ENCODE data around the gene ANKRD65. TPM values are rescaled to one million over a fixed set of nuclear protein-coding genes. Genes with fewer than 3 reads are reported as not detected.
A peak's percentile ranks its signal among the peaks of the same experiment; 100 is the strongest.

Gene ANKRD65
- total and polyA plus RNA-seq, 3 experiments from 2014 or later: not detected

DNA sequence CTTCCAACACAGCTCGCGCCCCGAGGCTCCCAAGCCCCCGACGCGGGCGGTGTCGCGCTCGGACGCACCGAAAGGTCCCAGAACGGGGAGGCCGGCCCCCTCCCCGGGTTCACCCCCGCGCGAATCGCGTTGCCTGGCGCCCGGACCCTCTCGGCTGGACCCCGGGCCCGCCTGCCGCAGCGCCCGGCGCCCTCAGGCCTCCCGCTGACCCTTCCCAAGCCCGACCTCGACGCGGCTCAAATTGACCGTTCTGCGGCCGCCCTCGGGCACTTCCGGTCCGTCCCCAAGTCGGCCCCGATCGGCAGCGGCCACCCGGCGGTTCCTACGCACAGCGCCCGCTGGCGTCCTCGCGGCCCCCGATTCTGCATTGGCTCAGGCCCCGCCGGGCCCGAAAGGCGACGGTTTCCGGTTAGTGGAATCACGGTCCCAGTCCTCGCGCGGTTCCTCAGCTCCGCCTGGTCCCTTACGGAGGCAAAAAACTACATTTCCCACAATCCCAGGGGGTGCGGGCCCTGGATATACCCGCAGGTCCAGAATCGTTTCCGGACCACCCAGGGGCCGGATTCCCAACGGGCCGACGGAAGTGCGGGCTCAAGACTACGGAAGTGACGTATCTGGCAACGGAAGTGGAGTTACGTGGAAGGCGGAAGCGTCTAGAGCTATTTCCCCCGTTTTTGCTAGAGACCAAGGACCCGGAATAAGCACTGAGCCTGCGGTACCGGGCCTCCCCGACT lies 46.0 kb downstream of the ANKRD65 start, which contains the start of gene AURKAIP1:
AURKAIP1 (minus strand) TSS at position 279 of the 734 bp plus-strand sequence. CDS start 451 bp downstream, outside the sequence.
- Mint-ChIP-seq H3K27me3 (no peaks in the 10 kb centered on the region), H3K4me1 (peaks cover 15 to 46% (median 18%) of the 10 kb centered on the region in 3 donors), H3K27ac (peak within 1 kb of the TSS; percentile 92 to 98 (median 96)), H3K4me3 (peak within 1 kb of the TSS; percentile 88 to 96 (median 91)), H3K9me3 (no peaks in the 10 kb centered on the region), H3K36me3 (peaks cover 0 to 15% (median 0%) of the 10 kb centered on the region in 3 donors)
- peak; percentile 90 to 98 (median 97) for DNase-seq
- POLR2A ChIA-PET: interaction anchor here (0.6 to 2.9 kb wide), 10 partner anchors 16 to 517 kb away, joined by 3 to 48 read pairs (median 5); partner anchors contain the start of genes C1orf159, CCNL2, GNB1 and MIB2
- peaks cover 37% of the 10 kb centered on the region for H3K4me1 ChIP-seq (ENCODE audit: insufficient read depth, low read length)
- no peaks in the 10 kb centered on the region for H3K9me3 ChIP-seq (ENCODE audit: low read length)
- peak within 1 kb of the TSS; percentile 82 for H3K4me3 ChIP-seq (ENCODE audit: low read length)
- no peaks in the 10 kb centered on the region for H3K27me3 ChIP-seq (ENCODE audit: insufficient read depth, low read length, poor library complexity, severe bottlenecking)
- H3K27ac ChIP-seq (ENCODE audit: low read depth, low read length): peak within 1 kb of the TSS; percentile 91
- H3K36me3 ChIP-seq (ENCODE audit: insufficient read depth, low read length): no peaks in the 10 kb centered on the region
- CTCF ChIA-PET: interaction anchor here (0.7 to 6.5 kb wide), 9 partner anchors 13 to 357 kb away, joined by 3 to 57 read pairs (median 4); partner anchors contain the start of gene CCNL2

DNA sequence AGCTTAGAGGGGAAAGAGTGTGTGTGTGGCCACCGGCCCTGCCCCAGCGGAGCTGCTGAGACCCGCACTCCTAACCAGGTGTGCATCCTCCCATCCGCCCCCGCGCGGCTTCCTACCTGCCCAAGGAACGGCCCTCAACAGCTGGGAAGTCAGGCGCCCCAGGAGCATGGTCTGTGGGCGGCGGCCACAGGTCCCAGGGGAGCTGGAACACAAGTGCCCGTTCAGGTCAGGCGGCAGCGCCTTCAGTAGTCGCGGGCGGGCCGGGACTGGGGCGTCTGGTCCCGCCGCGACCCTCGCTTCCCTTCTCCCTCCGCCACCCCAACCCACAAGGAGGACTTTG lies 46.5 kb downstream of the ANKRD65 start:
- H3K27ac Mint-ChIP-seq: peak overlapping the region in 7 of 8 donors; percentile 68 to 98 (median 75)
- ChIA-PET CTCF (interaction anchor here (0.7 to 6.5 kb wide), 6 partner anchors 25 to 356 kb away, joined by 3 to 57 read pairs (median 4); partner anchors contain the start of gene CCNL2), POLR2A (interaction anchor here (1.2 to 2.9 kb wide), 6 partner anchors 25 to 258 kb away, joined by 4 to 48 read pairs (median 9); partner anchors contain the start of genes C1orf159, CCNL2, MIB2 and MRPL20)
- no peak for DNase-seq
- Histone ChIP-seq H3K27me3 (ENCODE audit: insufficient read depth, low read length, poor library complexity, severe bottlenecking) (no peaks in the 10 kb centered on the region), H3K9me3 (ENCODE audit: low read length) (no peaks in the 10 kb centered on the region), H3K4me1 (ENCODE audit: insufficient read depth, low read length) (peaks cover 37% of the 10 kb centered on the region), H3K36me3 (ENCODE audit: insufficient read depth, low read length) (no peaks in the 10 kb centered on the region), H3K4me3 (ENCODE audit: low read length) (peak overlapping the region; percentile 82), H3K27ac (ENCODE audit: low read depth, low read length) (peak overlapping the region; percentile 91)
- H3K4me3 Mint-ChIP-seq: peak overlapping the region; percentile 76 to 96 (median 90)
- peaks cover 15 to 47% (median 20%) of the 10 kb centered on the region in 3 donors for H3K4me1 Mint-ChIP-seq
- peaks cover 0 to 15% (median 0%) of the 10 kb centered on the region in 3 donors for H3K36me3 Mint-ChIP-seq
- no peaks in the 10 kb centered on the region for H3K27me3 Mint-ChIP-seq
- no peaks in the 10 kb centered on the region for H3K9me3 Mint-ChIP-seq

DNA sequence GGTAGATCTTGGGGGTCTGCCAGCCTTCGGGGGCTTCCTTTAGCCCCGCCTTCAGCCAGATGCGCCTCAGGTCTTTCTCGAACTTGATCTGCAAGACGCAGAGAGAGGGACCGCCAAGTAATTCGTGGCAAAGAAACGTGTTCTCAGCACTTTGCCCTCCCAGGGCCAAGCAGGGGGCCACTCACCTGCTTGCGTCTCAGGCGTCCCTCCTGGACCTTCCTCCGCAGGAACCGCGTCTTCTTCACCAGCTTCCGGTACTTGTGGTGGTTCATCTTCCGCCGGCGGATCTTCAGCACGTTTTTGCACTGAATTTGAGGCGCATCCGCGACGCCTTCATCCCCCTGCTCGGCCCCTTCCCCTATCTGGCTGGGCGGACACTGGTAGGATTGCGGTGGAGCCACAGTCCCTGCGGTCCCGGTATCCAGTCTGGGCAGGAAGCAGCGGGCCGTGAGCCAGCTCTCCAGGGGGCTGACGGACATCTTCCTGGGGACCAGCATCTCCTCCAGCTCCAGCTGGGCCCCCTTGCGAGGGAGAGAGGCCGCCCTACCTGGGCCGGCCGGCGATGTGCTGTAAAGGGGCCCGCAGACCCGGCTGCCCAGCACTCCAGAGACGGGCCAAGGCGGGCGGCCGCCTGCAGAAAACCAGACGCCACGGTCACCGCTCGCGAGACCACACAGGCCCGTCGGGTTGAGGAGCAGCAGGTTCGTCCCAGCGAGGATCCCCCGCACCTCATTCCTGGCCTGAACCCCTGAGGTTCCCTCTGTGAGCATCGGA lies 47.1 kb downstream of the ANKRD65 start:
- Mint-ChIP-seq H3K9me3 (no peaks in the 10 kb centered on the region), H3K36me3 (peaks cover 0 to 15% (median 0%) of the 10 kb centered on the region in 3 donors), H3K4me1 (peaks cover 15 to 47% (median 20%) of the 10 kb centered on the region in 3 donors), H3K27ac (peak overlapping the region; percentile 58 to 98 (median 74)), H3K4me3 (peak overlapping the region; percentile 76 to 96 (median 90)), H3K27me3 (no peaks in the 10 kb centered on the region)
- Histone ChIP-seq H3K4me1 (ENCODE audit: insufficient read depth, low read length) (peaks cover 37% of the 10 kb centered on the region), H3K27ac (ENCODE audit: low read depth, low read length) (peak overlapping the region; percentile 91), H3K36me3 (ENCODE audit: insufficient read depth, low read length) (no peaks in the 10 kb centered on the region), H3K27me3 (ENCODE audit: insufficient read depth, low read length, poor library complexity, severe bottlenecking) (no peaks in the 10 kb centered on the region), H3K9me3 (ENCODE audit: low read length) (no peaks in the 10 kb centered on the region), H3K4me3 (ENCODE audit: low read length) (peak overlapping the region; percentile 82)
- DNase-seq: no peak
- POLR2A ChIA-PET: interaction anchor here (0.9 to 2.9 kb wide), 4 partner anchors 20 to 240 kb away, joined by 3 to 48 read pairs (median 12); partner anchors contain the start of genes CCNL2, MIB2 and MRPL20
- CTCF ChIA-PET: interaction anchor here (1.4 to 6.5 kb wide), 5 partner anchors 26 to 252 kb away, joined by 4 to 57 read pairs (median 5); partner anchors contain the start of genes CCNL2 and MRPL20

DNA sequence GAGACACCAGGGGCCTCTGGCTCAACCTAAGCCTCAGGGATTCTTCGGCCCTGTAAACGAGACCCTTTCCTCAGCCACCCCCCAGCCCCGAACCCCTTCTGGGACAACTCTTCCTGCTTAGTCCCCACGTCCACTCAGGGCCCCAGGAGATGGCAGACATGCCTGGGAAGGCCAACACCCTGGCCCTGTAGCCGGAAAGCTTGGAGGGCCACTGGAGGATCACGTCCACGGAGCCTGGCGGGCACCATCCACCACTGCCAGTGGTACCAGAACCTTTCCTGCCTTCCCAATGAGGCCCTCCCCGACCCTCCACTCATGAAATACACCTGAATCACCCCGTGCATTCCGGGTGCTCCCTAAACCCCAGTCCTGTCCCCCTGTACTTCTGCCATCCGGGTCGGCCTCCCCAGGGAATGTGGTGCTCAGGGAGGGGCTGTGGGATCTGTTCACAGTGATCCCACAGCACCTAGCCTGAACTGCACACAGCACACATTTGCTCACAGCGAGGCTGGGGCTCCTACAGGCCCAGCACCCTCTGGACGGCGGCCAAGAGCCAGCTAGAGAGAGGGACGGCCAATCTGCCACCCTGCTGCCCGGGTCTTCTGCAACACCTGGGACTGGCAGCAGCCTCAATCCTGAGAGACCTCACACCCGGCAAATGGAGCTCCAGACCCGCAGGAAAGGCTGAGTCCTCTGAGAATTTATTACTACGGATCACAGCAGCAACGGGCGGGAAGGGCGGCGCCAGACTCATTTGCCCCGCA lies 47.8 kb downstream of the ANKRD65 start:
- DNase-seq: no peak
- ChIA-PET POLR2A (interaction anchor here (0.6 to 2.9 kb wide), 4 partner anchors 10 to 34 kb away, joined by 3 to 16 read pairs (median 4); partner anchors contain the start of gene MRPL20), CTCF (interaction anchor here (0.6 to 6.5 kb wide), 14 partner anchors 15 to 389 kb away, joined by 3 to 57 read pairs (median 6); partner anchors contain the start of genes CCNL2, MRPL20 and MXRA8)
- Histone ChIP-seq H3K9me3 (ENCODE audit: low read length) (no peaks in the 10 kb centered on the region), H3K36me3 (ENCODE audit: insufficient read depth, low read length) (no peaks in the 10 kb centered on the region), H3K27me3 (ENCODE audit: insufficient read depth, low read length, poor library complexity, severe bottlenecking) (no peaks in the 10 kb centered on the region), H3K4me3 (ENCODE audit: low read length) (no peak overlapping the region), H3K4me1 (ENCODE audit: insufficient read depth, low read length) (peaks cover 37% of the 10 kb centered on the region), H3K27ac (ENCODE audit: low read depth, low read length) (no peak overlapping the region)
- Mint-ChIP-seq H3K4me3 (peak overlapping the region; percentile 62 to 88 (median 73)), H3K27ac (peak overlapping the region in 7 of 8 donors; percentile 58 to 95 (median 76)), H3K36me3 (peaks cover 0 to 15% (median 0%) of the 10 kb centered on the region in 3 donors), H3K4me1 (peaks cover 15 to 47% (median 20%) of the 10 kb centered on the region in 3 donors), H3K9me3 (no peaks in the 10 kb centered on the region), H3K27me3 (no peaks in the 10 kb centered on the region)

DNA sequence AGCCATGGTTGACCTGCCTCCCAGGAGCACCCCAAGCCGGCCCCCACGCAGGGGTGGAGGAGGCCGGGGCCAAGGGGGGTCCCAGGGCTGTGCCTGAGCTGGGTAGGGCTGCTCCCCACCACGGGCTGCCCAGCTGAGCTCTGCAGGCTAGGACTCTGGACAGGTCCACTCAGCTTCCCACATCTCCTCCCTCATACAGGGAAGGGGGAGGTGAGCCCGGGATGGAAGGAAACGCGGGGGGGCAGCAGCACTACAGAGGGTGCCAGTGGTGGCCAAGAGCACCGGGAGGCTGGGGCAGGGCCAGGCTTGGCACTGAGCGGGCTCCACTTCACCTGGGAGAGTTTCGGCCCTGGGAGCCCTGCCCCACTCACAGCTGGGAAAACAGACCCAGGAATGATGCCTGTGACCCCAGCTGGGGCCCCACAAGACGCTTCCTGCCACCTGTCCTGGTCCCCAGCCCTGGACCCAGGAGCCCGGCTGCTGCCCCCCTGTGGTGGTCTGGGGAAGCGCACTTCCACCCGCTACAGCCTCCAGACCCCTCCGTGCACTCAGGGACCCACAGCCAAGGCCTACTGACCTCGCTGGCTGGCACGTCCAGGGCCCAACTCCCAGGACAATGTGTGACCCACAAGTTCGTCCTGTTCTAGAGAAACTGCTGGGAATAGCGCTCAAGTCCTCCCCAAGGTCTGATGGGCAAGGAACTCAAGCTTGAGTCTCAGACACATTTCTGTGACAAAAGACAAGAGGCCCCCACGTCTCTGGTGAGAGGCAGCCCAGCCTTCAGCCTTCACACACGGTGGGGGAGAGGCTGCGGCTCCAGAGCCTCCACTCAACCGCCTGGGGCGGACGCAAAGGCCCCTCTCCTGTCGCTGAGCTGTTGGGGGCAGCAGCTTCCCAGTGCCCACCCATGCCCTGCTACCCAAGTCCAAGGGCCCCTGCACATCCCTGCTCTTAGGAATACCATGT lies 49.0 kb downstream of the ANKRD65 start:
- H3K4me1 ChIP-seq (ENCODE audit: insufficient read depth, low read length): peaks cover 37% of the 10 kb centered on the region
- no peaks in the 10 kb centered on the region for H3K9me3 ChIP-seq (ENCODE audit: low read length)
- peak overlapping the region; percentile 41 to 91 (median 56) for H3K4me3 Mint-ChIP-seq

DNA sequence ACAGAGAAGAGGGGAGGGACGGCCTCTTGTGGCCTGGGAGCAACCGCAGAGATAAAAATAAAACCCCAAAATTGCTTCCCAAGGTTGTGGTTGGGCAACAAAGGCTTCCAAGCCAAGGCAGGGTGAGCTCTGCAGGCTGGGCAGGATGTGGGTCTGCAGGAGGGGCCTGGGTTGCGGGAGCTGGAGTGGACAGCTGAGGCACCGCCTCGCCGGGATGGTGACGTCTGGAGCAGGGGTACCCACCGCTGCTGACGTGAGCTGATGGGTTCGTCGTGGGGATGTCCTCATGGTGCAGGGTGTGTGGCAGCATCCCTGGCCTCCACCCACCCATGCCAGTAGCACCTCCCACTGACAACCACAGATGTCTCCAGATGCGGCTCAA lies 49.7 kb downstream of the ANKRD65 start:
- ChIA-PET POLR2A (interaction anchor here (0.7 to 2.2 kb wide), 7 partner anchors 14 to 249 kb away, joined by 3 to 10 read pairs (median 3); partner anchors contain the start of genes CCNL2 and DVL1), CTCF (interaction anchor here (0.8 to 6.5 kb wide), 20 partner anchors 9 to 387 kb away, joined by 3 to 57 read pairs (median 6); partner anchors contain the start of genes CCNL2, DVL1, MXRA8 and UBE2J2)
- H3K27ac Mint-ChIP-seq: peak overlapping the region in 6 of 8 donors; percentile 9 to 96 (median 78)
- H3K27me3 Mint-ChIP-seq: no peaks in the 10 kb centered on the region
- no peaks in the 10 kb centered on the region for H3K9me3 Mint-ChIP-seq
- peaks cover 0 to 15% (median 0%) of the 10 kb centered on the region in 3 donors for H3K36me3 Mint-ChIP-seq
- Histone ChIP-seq H3K36me3 (ENCODE audit: insufficient read depth, low read length) (no peaks in the 10 kb centered on the region), H3K27me3 (ENCODE audit: insufficient read depth, low read length, poor library complexity, severe bottlenecking) (no peaks in the 10 kb centered on the region), H3K9me3 (ENCODE audit: low read length) (no peaks in the 10 kb centered on the region), H3K4me1 (ENCODE audit: insufficient read depth, low read length) (peaks cover 37% of the 10 kb centered on the region), H3K4me3 (ENCODE audit: low read length) (peak overlapping the region; percentile 42), H3K27ac (ENCODE audit: low read depth, low read length) (no peak overlapping the region)
- H3K4me1 Mint-ChIP-seq: peaks cover 15 to 47% (median 20%) of the 10 kb centered on the region in 3 donors
- peak; percentile 68 to 94 (median 85) for DNase-seq
- H3K4me3 Mint-ChIP-seq: peak overlapping the region; percentile 24 to 91 (median 41)

More for the DNA sequence above, 49.0 kb downstream of the ANKRD65 start:
- POLR2A ChIA-PET: interaction anchor here (0.6 to 2.2 kb wide), 10 partner anchors 9 to 1018 kb away, joined by 3 to 10 read pairs (median 4); partner anchors contain the start of genes CCNL2, DVL1 and MRPL20
- Mint-ChIP-seq H3K27me3 (no peaks in the 10 kb centered on the region), H3K9me3 (no peaks in the 10 kb centered on the region), H3K4me1 (peaks cover 15 to 47% (median 20%) of the 10 kb centered on the region in 3 donors), H3K36me3 (peaks cover 0 to 15% (median 0%) of the 10 kb centered on the region in 3 donors), H3K27ac (peak overlapping the region; percentile 56 to 96 (median 82))
- no peaks in the 10 kb centered on the region for H3K27me3 ChIP-seq (ENCODE audit: insufficient read depth, low read length, poor library complexity, severe bottlenecking)
- H3K36me3 ChIP-seq (ENCODE audit: insufficient read depth, low read length): no peaks in the 10 kb centered on the region
- DNase-seq: peak; percentile 67 to 82 (median 75)
- peak overlapping the region; percentile 42 for H3K4me3 ChIP-seq (ENCODE audit: low read length)
- CTCF ChIA-PET: interaction anchor here (0.8 to 6.5 kb wide), 24 partner anchors 8 to 388 kb away, joined by 3 to 57 read pairs (median 4); partner anchors contain the start of genes CCNL2, DVL1, MRPL20 and MXRA8
- H3K27ac ChIP-seq (ENCODE audit: low read depth, low read length): no peak overlapping the region
